ENCODE data around the gene C1R.

DNA sequence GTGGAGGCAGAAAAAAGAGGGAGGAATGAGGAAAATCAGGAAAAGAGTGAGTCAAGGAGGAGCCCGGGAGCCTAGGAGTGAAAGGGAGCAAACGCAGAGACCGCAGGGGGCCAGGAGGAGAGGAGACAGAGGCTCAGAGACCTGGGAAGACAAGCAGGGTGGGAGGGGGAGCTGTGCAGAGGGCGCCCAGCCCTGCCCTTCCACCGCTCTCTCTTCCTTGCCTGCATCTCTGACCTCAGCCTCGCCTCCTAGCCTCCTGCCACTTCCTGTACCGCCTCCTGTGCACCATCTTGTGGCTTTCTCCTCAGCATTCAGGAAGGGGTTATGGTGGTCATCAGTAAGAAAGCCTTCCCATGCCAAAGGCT, 39.2 kb upstream of the C1R start:
- TF ChIP-seq CTCF (conservative IDR thresholded peaks at IDR 0.05; ENCODE audit: low read length), result no peak
- no peak for TF ChIP-seq EZH2phosphoT487 (IDR thresholded peaks at IDR 0.05; ENCODE audit: borderline replicate concordance)
